ENCODE results near the gene IGSF3. TPM values are rescaled to one million over a fixed set of nuclear protein-coding genes. Genes with fewer than 3 reads are reported as not detected.

Gene IGSF3
- total RNA-seq, 1 experiment from 2014 or later = 30.1 TPM

DNA sequence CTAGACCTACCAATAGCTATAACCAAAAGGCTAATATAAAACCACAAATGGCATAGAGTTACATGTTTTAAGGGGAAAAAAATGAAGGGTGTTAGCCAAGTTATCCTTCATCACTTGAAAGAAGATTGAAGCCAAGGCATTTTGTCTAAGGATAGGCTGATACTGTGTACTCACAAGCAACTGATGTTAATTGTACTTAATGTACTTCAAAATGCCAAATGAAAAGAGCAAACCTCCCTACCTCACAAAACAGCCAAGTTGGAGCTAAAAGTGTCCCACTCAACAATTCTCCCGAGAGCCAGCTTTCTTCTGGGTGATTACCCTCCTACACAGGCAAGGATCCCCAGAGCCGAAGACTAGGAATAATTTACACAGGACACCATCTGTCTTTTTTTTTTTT lies 4.4 kb upstream of the IGSF3 start:
- Histone ChIP-seq H3K36me3 (ENCODE audit: low read depth) (no peaks in the 10 kb centered on the region), H3K9me3 (ENCODE audit: insufficient read depth, low read depth) (no peaks in the 10 kb centered on the region), H3K4me3 (no peak overlapping the region), H3K9me2 (ENCODE audit: insufficient read depth) (no peaks in the 10 kb centered on the region), H3K4me2 (no peak overlapping the region), H3K27ac (no peak overlapping the region), H3K4me1 (replicated peaks; ENCODE audit: insufficient read depth) (peaks cover 16% of the 10 kb centered on the region), H3F3A (ENCODE audit: insufficient read depth, low read depth) (peaks cover 39% of the 10 kb centered on the region), H3K27me3 (ENCODE audit: insufficient read depth, low read depth) (no peaks in the 10 kb centered on the region), H3K79me2 (ENCODE audit: low read depth) (peaks cover 3% of the 10 kb centered on the region; the same call in 1 of the 2 replicates), H4K20me1 (ENCODE audit: insufficient read depth) (no peaks in the 10 kb centered on the region), H2AFZ (no peak overlapping the region)
- CTCF ChIA-PET = interaction anchor here (0.6 kb wide), 1 partner anchor 142 kb away, joined by 3 read pairs; no protein-coding TSS in a partner anchor
- no TSS peak for BruUV-seq (replicated peaks)
- TF ChIP-seq EZH2 (IDR thresholded peaks at IDR 0.05; ENCODE audit: low read depth) = no peak
- TF ChIP-seq, protein P1, sequence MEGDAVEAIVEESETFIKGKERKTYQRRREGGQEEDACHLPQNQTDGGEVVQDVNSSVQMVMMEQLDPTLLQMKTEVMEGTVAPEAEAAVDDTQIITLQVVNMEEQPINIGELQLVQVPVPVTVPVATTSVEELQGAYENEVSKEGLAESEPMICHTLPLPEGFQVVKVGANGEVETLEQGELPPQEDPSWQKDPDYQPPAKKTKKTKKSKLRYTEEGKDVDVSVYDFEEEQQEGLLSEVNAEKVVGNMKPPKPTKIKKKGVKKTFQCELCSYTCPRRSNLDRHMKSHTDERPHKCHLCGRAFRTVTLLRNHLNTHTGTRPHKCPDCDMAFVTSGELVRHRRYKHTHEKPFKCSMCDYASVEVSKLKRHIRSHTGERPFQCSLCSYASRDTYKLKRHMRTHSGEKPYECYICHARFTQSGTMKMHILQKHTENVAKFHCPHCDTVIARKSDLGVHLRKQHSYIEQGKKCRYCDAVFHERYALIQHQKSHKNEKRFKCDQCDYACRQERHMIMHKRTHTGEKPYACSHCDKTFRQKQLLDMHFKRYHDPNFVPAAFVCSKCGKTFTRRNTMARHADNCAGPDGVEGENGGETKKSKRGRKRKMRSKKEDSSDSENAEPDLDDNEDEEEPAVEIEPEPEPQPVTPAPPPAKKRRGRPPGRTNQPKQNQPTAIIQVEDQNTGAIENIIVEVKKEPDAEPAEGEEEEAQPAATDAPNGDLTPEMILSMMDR (conservative IDR thresholded peaks at IDR 0.05) = no peak
- intact Hi-C loops (cut with micrococcal nuclease; ENCODE audit: unreplicated experiment) = no loop called here
- DNase-seq = no peak
- POLR2A ChIA-PET (ENCODE audit: unreplicated experiment) = no interaction called here

DNA sequence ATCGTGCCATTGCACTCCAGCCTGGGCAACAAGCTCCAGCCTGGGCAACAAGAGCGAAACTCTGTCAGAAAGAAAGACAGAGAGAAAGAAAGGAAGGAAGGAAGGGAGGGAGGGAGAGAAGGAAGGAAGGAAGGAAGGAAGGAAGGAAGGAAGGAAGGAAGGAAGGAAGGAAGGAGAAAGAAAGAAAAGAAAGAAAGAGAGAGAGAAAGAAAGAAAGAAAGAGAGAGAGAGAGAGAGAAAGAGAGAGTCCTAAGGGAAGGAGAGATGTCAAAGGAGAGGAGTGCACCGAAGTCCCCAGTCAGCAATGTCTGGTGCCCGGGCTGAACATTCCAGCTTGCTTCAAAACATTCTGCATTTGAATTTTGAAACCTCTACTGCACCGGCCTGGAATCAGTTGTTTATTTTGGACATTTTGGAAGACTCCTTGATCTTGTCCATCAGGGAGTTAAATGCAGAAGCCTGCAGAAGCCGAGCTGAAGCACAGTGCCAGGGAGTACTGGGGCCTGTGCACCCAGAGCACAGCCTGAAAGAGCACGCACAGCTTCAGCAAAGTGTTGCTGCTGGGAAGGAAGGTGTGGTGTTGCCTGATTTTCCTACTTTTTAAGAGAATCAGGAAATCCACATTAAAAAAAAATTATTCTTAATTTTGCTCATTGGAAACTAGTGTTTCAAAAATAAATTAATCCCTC lies 3.7 kb upstream of the IGSF3 start:
- H3K27ac ChIP-seq = no peak overlapping the region
- POLR2A ChIA-PET (ENCODE audit: unreplicated experiment) = no interaction called here
- H3K79me2 ChIP-seq (ENCODE audit: low read depth) = peaks cover 10% of the 10 kb centered on the region
- H3K9me2 ChIP-seq (ENCODE audit: insufficient read depth) = no peaks in the 10 kb centered on the region
- H3F3A ChIP-seq (ENCODE audit: insufficient read depth, low read depth) = peaks cover 39% of the 10 kb centered on the region
- no peaks in the 10 kb centered on the region for H4K20me1 ChIP-seq (ENCODE audit: insufficient read depth)
- TF ChIP-seq, protein P1 (conservative IDR thresholded peaks at IDR 0.05) = no peak
- no peak for TF ChIP-seq EZH2 (IDR thresholded peaks at IDR 0.05; ENCODE audit: low read depth)
- H3K4me1 ChIP-seq (replicated peaks; ENCODE audit: insufficient read depth) = peaks cover 19% of the 10 kb centered on the region
- no peak for DNase-seq
- no peak overlapping the region for H3K4me3 ChIP-seq
- no peak overlapping the region for H2AFZ ChIP-seq
- no peaks in the 10 kb centered on the region for H3K9me3 ChIP-seq (ENCODE audit: insufficient read depth, low read depth)
- BruUV-seq (replicated peaks) = no TSS peak
- no peaks in the 10 kb centered on the region for H3K27me3 ChIP-seq (ENCODE audit: insufficient read depth, low read depth)
- intact Hi-C loops (cut with micrococcal nuclease; ENCODE audit: unreplicated experiment) = no loop called here
- no peak overlapping the region for H3K4me2 ChIP-seq
- CTCF ChIA-PET = interaction anchor here (0.5 to 0.6 kb wide), 3 partner anchors 27 to 143 kb away, joined by 3 to 4 read pairs (median 3); no protein-coding TSS in a partner anchor
- no peaks in the 10 kb centered on the region for H3K36me3 ChIP-seq (ENCODE audit: low read depth)

DNA sequence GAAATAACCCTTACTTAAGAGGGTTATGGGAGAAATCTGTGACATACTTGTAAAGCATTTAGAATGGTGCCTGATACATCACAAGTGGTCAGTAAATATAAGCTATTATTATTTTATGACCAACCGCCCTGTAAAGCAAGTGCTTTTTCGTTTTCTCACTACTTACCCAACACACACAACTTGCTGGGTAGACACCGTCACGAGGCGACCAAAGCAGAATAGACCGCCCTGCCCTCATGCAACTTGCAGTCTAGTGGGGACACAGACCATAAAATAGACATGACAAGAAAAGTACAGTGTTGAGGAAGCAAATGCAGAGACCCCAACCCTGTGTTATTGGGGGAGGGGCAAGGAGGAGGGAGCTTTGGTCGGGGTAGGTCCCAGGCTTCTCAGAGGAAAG lies 744 bp upstream of the IGSF3 start:
- TF ChIP-seq, protein P1 (conservative IDR thresholded peaks at IDR 0.05) = no peak
- no peak for TF ChIP-seq EZH2 (IDR thresholded peaks at IDR 0.05; ENCODE audit: low read depth)
- no peaks in the 10 kb centered on the region for H3K9me3 ChIP-seq (ENCODE audit: insufficient read depth, low read depth)
- ChIA-PET POLR2A (ENCODE audit: unreplicated experiment) (no interaction called here), CTCF (interaction anchor here (0.6 kb wide), 1 partner anchor 122 kb away, joined by 3 read pairs; no protein-coding TSS in a partner anchor)
- peak overlapping the region; percentile 42; the same call in 1 of the 2 replicates for H3K27ac ChIP-seq
- peaks cover 39% of the 10 kb centered on the region for H3K79me2 ChIP-seq (ENCODE audit: low read depth)
- H3K36me3 ChIP-seq (ENCODE audit: low read depth) = peaks cover 5% of the 10 kb centered on the region; the same call in 1 of the 2 replicates
- H3K4me2 ChIP-seq = peak overlapping the region; percentile 88
- intact Hi-C loops (cut with micrococcal nuclease; ENCODE audit: unreplicated experiment) = no loop called here
- H3K9me2 ChIP-seq (ENCODE audit: insufficient read depth) = no peaks in the 10 kb centered on the region
- DNase-seq = no peak
- no peak overlapping the region for H2AFZ ChIP-seq
- H3F3A ChIP-seq (ENCODE audit: insufficient read depth, low read depth) = peaks cover 19% of the 10 kb centered on the region; the same call in 1 of the 2 replicates
- peaks cover 32% of the 10 kb centered on the region for H3K4me1 ChIP-seq (replicated peaks; ENCODE audit: insufficient read depth)
- no peaks in the 10 kb centered on the region; the same call in 1 of the 2 replicates for H4K20me1 ChIP-seq (ENCODE audit: insufficient read depth)
- H3K4me3 ChIP-seq = peak overlapping the region; percentile 91; the same call in 1 of the 2 replicates
- no peaks in the 10 kb centered on the region for H3K27me3 ChIP-seq (ENCODE audit: insufficient read depth, low read depth)
- BruUV-seq (replicated peaks) = no TSS peak
